A549 (cell line): ENCODE results near the gene PBX3.
"Not testable (repeated sequence)": the region's sequence is repeated elsewhere in the genome, so short reads cannot be mapped to it uniquely, and the experiment has no call there.

Experiments used
- EP300 ChIP-seq, 2 experiments: fragments of >200 bp; sonication (Bioruptor Twin); formaldehyde crosslinking; IDR thresholded peaks; 2 replicates in 1 of 2; 3 replicates in 1 of 2; pipeline ENCODE4 v1.6.1; 2016 to 2017
- JUN ChIP-seq, 2 experiments: fragments of >200 bp; sonication (Bioruptor Twin); formaldehyde crosslinking; IDR thresholded peaks; 2 replicates in 1 of 2; 3 replicates in 1 of 2; pipeline ENCODE4 v1.6.1; 2016 to 2017
- MAZ ChIP-seq: fragments of 150-350 bp; IDR thresholded peaks from 2 replicates; pipeline ENCODE4 v1.6.1; 2014; ENCODE audit warnings: antibody characterized with exemption, low read depth, low read length, borderline replicate concordance
- NFE2L2 ChIP-seq: fragments of 150-350 bp; conservative IDR thresholded peaks from 2 replicates; pipeline ENCODE4 v1.6.1; 2014; ENCODE audit warnings: low read length
- PHF8 ChIP-seq: fragments of 200-600 bp; sonication (generic); IDR thresholded peaks from 2 replicates; pipeline ENCODE4 v1.6.1; 2016; ENCODE audit warnings: low read depth, mild to moderate bottlenecking, antibody characterized with exemption, moderate library complexity, borderline replicate concordance
- POLR2A ChIP-seq: IDR thresholded peaks from 2 replicates; pipeline ENCODE4 v1.6.1; 2012; ENCODE audit warnings: mild to moderate bottlenecking, low read length
- RCOR1 ChIP-seq: fragments of 150-350 bp; IDR thresholded peaks from 2 replicates; pipeline ENCODE4 v1.6.1; 2014; ENCODE audit warnings: antibody characterized with exemption, low read length, low read depth
- USF2 ChIP-seq: fragments of 450-650 bp; IDR thresholded peaks from 2 replicates; pipeline ENCODE4 v1.6.1; 2014; ENCODE audit warnings: antibody characterized with exemption
- TF ChIP-seq, protein P1 (sequence below): fragments of >200 bp; sonication (Bioruptor Twin); formaldehyde crosslinking; IDR thresholded peaks from 3 replicates; pipeline ENCODE4 v1.5.1; 2016
- TF ChIP-seq, protein P2 (sequence below): fragments of >200 bp; sonication (Bioruptor Twin); formaldehyde crosslinking; IDR thresholded peaks from 3 replicates; pipeline ENCODE4 v1.6.1; 2016
- TF ChIP-seq, protein P3 (sequence below): fragments of 200-600 bp; sonication (generic); IDR thresholded peaks from 2 replicates; pipeline ENCODE4 v1.6.1; 2016; ENCODE audit warnings: antibody characterized with exemption, mild to moderate bottlenecking, moderate library complexity

- TF ChIP-seq, protein P1, sequence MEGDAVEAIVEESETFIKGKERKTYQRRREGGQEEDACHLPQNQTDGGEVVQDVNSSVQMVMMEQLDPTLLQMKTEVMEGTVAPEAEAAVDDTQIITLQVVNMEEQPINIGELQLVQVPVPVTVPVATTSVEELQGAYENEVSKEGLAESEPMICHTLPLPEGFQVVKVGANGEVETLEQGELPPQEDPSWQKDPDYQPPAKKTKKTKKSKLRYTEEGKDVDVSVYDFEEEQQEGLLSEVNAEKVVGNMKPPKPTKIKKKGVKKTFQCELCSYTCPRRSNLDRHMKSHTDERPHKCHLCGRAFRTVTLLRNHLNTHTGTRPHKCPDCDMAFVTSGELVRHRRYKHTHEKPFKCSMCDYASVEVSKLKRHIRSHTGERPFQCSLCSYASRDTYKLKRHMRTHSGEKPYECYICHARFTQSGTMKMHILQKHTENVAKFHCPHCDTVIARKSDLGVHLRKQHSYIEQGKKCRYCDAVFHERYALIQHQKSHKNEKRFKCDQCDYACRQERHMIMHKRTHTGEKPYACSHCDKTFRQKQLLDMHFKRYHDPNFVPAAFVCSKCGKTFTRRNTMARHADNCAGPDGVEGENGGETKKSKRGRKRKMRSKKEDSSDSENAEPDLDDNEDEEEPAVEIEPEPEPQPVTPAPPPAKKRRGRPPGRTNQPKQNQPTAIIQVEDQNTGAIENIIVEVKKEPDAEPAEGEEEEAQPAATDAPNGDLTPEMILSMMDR, result not testable (repeated sequence)
- TF ChIP-seq NFE2L2; POLR2A; USF2; EP300 (IDR thresholded peaks at IDR 0.05); PHF8; JUN (IDR thresholded peaks at IDR 0.05); RCOR1; MAZ: not testable (repeated sequence)
- TF ChIP-seq, protein P2, sequence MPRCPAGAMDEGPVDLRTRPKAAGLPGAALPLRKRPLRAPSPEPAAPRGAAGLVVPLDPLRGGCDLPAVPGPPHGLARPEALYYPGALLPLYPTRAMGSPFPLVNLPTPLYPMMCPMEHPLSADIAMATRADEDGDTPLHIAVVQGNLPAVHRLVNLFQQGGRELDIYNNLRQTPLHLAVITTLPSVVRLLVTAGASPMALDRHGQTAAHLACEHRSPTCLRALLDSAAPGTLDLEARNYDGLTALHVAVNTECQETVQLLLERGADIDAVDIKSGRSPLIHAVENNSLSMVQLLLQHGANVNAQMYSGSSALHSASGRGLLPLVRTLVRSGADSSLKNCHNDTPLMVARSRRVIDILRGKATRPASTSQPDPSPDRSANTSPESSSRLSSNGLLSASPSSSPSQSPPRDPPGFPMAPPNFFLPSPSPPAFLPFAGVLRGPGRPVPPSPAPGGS, result not testable (repeated sequence)
- TF ChIP-seq, protein P3, sequence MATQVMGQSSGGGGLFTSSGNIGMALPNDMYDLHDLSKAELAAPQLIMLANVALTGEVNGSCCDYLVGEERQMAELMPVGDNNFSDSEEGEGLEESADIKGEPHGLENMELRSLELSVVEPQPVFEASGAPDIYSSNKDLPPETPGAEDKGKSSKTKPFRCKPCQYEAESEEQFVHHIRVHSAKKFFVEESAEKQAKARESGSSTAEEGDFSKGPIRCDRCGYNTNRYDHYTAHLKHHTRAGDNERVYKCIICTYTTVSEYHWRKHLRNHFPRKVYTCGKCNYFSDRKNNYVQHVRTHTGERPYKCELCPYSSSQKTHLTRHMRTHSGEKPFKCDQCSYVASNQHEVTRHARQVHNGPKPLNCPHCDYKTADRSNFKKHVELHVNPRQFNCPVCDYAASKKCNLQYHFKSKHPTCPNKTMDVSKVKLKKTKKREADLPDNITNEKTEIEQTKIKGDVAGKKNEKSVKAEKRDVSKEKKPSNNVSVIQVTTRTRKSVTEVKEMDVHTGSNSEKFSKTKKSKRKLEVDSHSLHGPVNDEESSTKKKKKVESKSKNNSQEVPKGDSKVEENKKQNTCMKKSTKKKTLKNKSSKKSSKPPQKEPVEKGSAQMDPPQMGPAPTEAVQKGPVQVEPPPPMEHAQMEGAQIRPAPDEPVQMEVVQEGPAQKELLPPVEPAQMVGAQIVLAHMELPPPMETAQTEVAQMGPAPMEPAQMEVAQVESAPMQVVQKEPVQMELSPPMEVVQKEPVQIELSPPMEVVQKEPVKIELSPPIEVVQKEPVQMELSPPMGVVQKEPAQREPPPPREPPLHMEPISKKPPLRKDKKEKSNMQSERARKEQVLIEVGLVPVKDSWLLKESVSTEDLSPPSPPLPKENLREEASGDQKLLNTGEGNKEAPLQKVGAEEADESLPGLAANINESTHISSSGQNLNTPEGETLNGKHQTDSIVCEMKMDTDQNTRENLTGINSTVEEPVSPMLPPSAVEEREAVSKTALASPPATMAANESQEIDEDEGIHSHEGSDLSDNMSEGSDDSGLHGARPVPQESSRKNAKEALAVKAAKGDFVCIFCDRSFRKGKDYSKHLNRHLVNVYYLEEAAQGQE, result not testable (repeated sequence)
These were observed 31.5 kb downstream of the PBX3 start for GRCh38 chr9:125778538-125779219.
